Measurements from ENCODE around the gene AFF3.

AFF3 gene

GRCh38 chr2:100034431-100034830, 108.0 kb downstream of the AFF3 start:
- H3K27ac ChIP-seq = no peak overlapping the region
- no peak for TF ChIP-seq CTCF (conservative IDR thresholded peaks at IDR 0.05)

- no peak for TF ChIP-seq CTCF (conservative IDR thresholded peaks at IDR 0.05)
- no peak overlapping the region for H3K27ac ChIP-seq
Measured at GRCh38 chr2:100033976-100034375, 108.4 kb downstream of the AFF3 start.

- no peak for TF ChIP-seq CTCF (conservative IDR thresholded peaks at IDR 0.05)
- no peak overlapping the region for H3K27ac ChIP-seq
Measured at GRCh38 chr2:100031604-100032003, 110.8 kb downstream of the AFF3 start.

- peak; percentile 13; the same call in 1 of the 2 replicates for TF ChIP-seq CTCF (conservative IDR thresholded peaks at IDR 0.05)
- H3K27ac ChIP-seq = no peak overlapping the region
Measured at GRCh38 chr2:100029460-100029859, 112.9 kb downstream of the AFF3 start.

- H3K27ac ChIP-seq = no peak overlapping the region
- TF ChIP-seq CTCF (conservative IDR thresholded peaks at IDR 0.05) = no peak
Measured at GRCh38 chr2:100021791-100022340, 120.5 kb downstream of the AFF3 start.

- H3K27ac ChIP-seq = no peak overlapping the region
- TF ChIP-seq CTCF (conservative IDR thresholded peaks at IDR 0.05) = no peak
Measured at GRCh38 chr2:100019499-100019898, 122.9 kb downstream of the AFF3 start.

- TF ChIP-seq CTCF (conservative IDR thresholded peaks at IDR 0.05) = no peak
- no peak overlapping the region for H3K27ac ChIP-seq
Measured at GRCh38 chr2:100018341-100019193, 123.8 kb downstream of the AFF3 start.

Measured in VCaP (cell line).